Measurements from ENCODE around the gene KRT4.

KRT4 gene

DNA sequence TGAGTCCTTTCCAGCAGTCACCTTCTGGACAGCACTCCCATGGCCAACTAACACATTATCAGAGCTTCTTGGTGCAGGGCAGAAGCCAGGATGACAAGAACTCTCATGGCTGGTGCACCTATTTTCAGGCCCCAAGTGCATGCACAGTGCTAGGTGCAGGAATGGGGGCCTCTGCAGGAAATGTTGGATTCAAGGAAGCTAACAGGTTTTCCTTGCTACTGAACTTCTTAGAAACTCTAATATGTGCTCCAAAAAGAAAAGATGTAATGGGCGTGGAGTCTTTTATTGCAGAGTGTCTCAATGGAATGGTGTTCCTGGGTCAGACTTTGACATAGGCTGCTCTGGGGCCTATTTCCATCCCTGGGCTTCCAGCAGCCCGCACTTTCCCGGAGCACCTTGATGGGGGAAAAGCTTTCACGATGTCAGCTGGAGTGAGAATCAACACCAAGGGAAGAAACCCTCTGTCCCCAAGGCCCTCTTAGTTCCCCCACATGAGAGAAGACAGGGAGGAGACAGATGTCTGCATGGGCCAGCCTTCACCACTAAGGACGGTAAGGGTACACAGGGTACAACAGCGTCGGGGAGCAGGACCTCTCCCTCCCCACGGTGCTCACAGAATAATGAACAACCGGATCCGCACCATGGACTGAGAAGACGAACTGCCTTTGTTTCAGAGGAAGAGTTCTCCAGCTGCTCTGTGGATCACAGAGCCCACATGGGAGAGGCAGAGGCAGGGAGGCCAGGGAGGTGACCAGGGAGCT is 24.9 kb downstream of the KRT4 start:
- TF ChIP-seq, protein P1, sequence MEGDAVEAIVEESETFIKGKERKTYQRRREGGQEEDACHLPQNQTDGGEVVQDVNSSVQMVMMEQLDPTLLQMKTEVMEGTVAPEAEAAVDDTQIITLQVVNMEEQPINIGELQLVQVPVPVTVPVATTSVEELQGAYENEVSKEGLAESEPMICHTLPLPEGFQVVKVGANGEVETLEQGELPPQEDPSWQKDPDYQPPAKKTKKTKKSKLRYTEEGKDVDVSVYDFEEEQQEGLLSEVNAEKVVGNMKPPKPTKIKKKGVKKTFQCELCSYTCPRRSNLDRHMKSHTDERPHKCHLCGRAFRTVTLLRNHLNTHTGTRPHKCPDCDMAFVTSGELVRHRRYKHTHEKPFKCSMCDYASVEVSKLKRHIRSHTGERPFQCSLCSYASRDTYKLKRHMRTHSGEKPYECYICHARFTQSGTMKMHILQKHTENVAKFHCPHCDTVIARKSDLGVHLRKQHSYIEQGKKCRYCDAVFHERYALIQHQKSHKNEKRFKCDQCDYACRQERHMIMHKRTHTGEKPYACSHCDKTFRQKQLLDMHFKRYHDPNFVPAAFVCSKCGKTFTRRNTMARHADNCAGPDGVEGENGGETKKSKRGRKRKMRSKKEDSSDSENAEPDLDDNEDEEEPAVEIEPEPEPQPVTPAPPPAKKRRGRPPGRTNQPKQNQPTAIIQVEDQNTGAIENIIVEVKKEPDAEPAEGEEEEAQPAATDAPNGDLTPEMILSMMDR (IDR thresholded peaks at IDR 0.05; ENCODE audit: insufficient read depth, low read length, poor library complexity, severe bottlenecking): no peak
- Histone ChIP-seq H3K36me3 (ENCODE audit: control insufficient read depth, insufficient read depth, low read length) (no peaks in the 10 kb centered on the region), H3K27me3 (replicated peaks; ENCODE audit: control insufficient read depth, insufficient read depth, low read length) (no peaks in the 10 kb centered on the region; the same call in 1 of the 2 replicates), H3K4me3 (replicated peaks; ENCODE audit: low read depth, low read length) (no peak overlapping the region)
- DNase-seq (ENCODE audit: extremely low read depth, insufficient read length): no peak

DNA sequence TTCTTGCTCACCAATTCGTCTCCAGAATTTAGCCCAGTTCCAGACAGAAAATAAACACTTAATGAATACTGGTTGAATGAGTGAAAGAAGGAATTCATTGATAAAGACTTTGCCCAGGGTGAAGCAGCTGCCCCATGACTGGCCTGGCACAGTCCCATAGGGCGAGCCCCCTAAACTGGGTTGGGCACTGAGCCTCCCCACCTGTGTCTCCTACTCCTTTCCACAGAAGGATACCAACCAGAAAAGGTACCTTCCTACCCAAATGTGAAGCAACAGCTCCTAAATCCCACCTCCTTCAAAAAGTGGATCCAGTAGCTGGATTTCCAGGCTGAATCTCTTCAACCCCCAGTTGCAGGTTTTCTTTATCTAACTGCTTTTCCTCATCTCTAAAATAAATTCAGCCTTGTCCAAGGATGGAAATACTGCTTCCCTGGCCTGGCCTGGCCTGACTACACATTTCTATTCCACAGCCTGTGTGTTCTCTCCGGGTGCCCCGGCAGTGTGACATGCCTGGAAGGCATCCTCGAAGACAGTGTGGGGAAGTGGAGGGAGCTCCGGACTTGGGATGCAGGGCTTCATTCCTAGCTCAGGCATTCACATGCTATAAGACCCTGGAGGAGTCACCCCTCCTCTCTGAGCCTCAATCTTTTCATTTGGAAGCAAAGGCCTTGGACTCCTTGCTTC is 25.6 kb downstream of the KRT4 start:
- Histone ChIP-seq H3K27me3 (replicated peaks; ENCODE audit: control insufficient read depth, insufficient read depth, low read length) (no peaks in the 10 kb centered on the region; the same call in 1 of the 2 replicates), H3K4me3 (replicated peaks; ENCODE audit: low read depth, low read length) (no peak overlapping the region), H3K36me3 (ENCODE audit: control insufficient read depth, insufficient read depth, low read length) (no peaks in the 10 kb centered on the region)
- DNase-seq (ENCODE audit: extremely low read depth, insufficient read length): no peak
- TF ChIP-seq, protein P1 (IDR thresholded peaks at IDR 0.05; ENCODE audit: insufficient read depth, low read length, poor library complexity, severe bottlenecking): no peak

DNA sequence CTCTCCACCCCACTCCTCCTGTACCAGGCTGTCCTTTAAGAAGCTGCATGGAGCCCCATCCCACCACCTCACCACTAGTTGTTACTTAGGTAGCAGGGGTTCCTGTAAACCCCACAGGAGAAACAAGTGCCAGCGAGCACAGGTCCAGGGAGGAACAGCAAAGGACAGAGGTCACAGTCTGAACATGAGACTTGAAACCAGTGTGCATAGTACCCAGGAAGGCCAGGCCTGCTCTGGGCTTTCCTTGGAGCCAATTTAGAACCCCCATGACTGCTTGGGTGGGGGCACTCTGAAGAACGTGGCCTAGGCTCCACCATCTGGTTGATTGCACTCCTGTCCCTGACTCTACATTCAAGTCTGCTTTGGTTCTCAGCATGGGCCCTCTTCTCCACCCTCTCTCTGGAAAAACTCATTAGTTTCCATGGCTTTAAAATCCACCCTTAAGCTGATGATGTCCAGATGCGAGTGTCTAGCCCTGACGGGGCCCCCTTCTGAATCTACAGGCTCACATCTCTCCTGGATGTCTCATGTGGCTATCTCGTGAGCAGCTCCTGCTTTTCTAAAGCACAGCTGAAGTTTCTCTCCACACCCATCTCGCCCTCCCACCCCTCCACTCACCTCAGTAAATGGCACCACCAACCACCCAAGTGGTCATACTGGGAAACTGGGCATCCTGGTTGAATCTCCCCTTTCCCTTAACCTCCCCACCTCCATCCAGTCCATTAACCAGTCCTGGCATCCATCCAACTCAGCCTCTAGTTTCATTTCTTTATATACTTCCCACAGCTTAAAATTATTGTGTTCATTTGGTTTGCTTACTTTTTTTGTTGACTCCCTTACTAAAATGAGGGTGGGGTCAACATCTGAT is 26.4 kb downstream of the KRT4 start:
- H3K27me3 ChIP-seq (replicated peaks; ENCODE audit: control insufficient read depth, insufficient read depth, low read length): no peaks in the 10 kb centered on the region; the same call in 1 of the 2 replicates
- H3K4me3 ChIP-seq (replicated peaks; ENCODE audit: low read depth, low read length): no peak overlapping the region
- no peak for DNase-seq (ENCODE audit: extremely low read depth, insufficient read length)
- TF ChIP-seq, protein P1 (IDR thresholded peaks at IDR 0.05; ENCODE audit: insufficient read depth, low read length, poor library complexity, severe bottlenecking): no peak
- no peaks in the 10 kb centered on the region for H3K36me3 ChIP-seq (ENCODE audit: control insufficient read depth, insufficient read depth, low read length)

DNA sequence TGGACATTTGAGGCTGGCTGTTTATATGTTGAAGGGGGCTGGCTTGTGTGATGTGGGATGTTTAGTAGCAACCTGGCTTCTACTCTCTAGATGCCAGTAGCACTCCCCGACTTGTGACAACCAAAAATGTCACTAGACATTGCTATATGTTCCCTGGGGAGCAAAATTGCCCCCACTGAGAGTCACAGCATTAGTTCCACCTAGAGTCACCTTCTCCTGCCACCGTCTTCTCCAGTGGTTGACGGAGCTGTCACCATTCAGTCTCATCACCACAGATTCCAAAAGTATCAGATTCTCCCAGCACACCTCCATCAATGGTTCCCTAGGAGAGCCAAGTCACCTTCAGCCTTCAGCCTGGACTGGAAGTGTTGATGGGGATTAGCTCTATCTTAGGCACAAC is 29.0 kb downstream of the KRT4 start:
- Histone ChIP-seq H3K36me3 (ENCODE audit: control insufficient read depth, insufficient read depth, low read length) (no peaks in the 10 kb centered on the region), H3K27me3 (replicated peaks; ENCODE audit: control insufficient read depth, insufficient read depth, low read length) (no peaks in the 10 kb centered on the region), H3K4me3 (replicated peaks; ENCODE audit: low read depth, low read length) (no peak overlapping the region)
- DNase-seq (ENCODE audit: extremely low read depth, insufficient read length): no peak
- TF ChIP-seq, protein P1 (IDR thresholded peaks at IDR 0.05; ENCODE audit: insufficient read depth, low read length, poor library complexity, severe bottlenecking): no peak

DNA sequence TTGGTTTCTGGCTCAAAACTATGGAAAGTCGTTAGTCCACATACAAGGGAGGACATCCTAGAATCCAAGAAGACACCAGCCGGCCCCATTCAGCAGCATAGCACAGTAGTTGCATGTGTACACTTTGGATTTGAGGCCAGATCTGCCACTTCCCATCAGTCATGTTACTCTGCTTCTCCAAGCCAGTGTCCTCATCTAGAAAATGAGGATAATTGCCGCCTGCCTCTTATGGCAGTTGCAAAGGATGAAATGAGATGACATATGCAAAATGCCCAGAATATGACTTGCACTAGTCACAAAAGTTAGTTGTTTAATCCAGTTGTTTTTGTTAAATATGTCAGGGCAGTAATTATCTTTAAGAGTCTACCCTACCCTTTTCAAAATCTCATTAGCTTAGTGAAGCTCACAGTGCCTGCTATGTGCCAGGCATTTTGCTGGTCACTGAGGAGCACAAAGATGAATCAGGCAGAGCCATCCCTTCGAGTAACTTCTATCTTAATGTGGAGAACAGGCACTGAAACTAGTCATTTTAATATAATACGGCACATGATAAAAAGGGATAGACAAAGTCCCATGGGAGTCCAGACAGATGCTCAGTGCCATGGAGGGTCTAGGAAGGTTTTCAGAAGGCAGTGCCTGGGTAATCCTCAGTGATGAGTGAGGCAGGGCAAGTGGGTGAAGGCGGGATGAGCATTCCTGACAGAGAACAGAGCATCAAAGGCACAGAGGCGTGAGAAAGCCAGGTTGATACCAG is 30.2 kb downstream of the KRT4 start:
- Histone ChIP-seq H3K27me3 (replicated peaks; ENCODE audit: control insufficient read depth, insufficient read depth, low read length) (no peaks in the 10 kb centered on the region), H3K4me3 (replicated peaks; ENCODE audit: low read depth, low read length) (no peak overlapping the region), H3K36me3 (ENCODE audit: control insufficient read depth, insufficient read depth, low read length) (no peaks in the 10 kb centered on the region)
- DNase-seq (ENCODE audit: extremely low read depth, insufficient read length): no peak
- TF ChIP-seq, protein P1 (IDR thresholded peaks at IDR 0.05; ENCODE audit: insufficient read depth, low read length, poor library complexity, severe bottlenecking): no peak
